ENCODE data around the gene STRAP. TPM values are rescaled to one million over a fixed set of nuclear protein-coding genes. Genes with fewer than 3 reads are reported as not detected.

Gene STRAP
- total and polyA plus RNA-seq, 2 of the 13 experiments (the other 11 are each of a cell fraction or from before 2014, with no cell fraction given), result 66.9 to 118 TPM

DNA sequence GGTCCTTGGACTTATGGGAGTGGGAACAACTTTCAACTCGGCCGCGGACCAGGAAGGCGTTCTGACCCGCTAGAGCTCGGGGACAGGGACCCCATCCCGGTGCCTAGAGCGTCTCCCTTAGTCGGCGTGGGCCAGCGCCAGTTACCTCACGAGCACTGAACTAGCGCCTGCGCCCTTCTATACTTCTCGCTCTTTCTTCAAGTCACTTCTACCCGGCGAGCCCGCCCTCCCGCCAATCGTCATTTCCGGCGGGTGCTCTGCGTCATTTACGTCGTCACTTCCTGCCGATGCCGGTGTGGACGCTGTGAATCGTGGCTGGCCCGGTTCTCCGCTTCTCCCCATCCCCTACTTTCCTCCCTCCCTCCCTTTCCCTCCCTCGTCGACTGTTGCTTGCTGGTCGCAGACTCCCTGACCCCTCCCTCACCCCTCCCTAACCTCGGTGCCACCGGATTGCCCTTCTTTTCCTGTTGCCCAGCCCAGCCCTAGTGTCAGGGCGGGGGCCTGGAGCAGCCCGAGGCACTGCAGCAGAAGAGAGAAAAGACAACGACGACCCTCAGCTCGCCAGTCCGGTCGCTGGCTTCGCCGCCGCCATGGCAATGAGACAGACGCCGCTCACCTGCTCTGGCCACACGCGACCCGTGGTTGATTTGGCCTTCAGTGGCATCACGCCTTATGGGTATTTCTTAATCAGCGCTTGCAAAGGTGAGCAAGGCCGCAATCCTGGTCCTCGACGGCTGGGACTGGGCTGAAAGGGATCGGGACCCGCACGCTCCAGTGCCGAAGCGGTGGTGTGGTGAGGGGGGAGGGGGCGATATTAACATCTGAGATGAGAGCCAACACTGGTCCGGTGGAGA lies at the start of gene STRAP (continued):
- TF ChIP-seq ZNF609 (CRISPR knock-in tag; IDR thresholded peaks at IDR 0.05; ENCODE audit: borderline replicate concordance), result peak; percentile 55
- 0 out of 2 replicates have a peak, but pooled peaks have one; percentile 55 for TF ChIP-seq ZNF737 (CRISPR knock-in tag; IDR thresholded peaks at IDR 0.05; ENCODE audit: borderline replicate concordance)
- no peak for TF ChIP-seq ZNF33B (CRISPR knock-in tag; IDR thresholded peaks at IDR 0.05)
- peak; percentile 89; the same call in 1 of the 2 replicates for TF ChIP-seq ZNF766 (CRISPR knock-in tag; IDR thresholded peaks at IDR 0.05; ENCODE audit: borderline replicate concordance)
- no peak for TF ChIP-seq NR3C1 (CRISPR knock-in tag; IDR thresholded peaks at IDR 0.05)
- TF ChIP-seq ZNF329 (CRISPR knock-in tag; IDR thresholded peaks at IDR 0.05; ENCODE audit: low read depth), result peak; percentile 63; the same call in 1 of the 2 replicates
- no peak; the same call in 1 of the 2 replicates for TF ChIP-seq SATB2 (CRISPR knock-in tag; IDR thresholded peaks at IDR 0.05)
- TF ChIP-seq ZMYM4 (CRISPR knock-in tag; IDR thresholded peaks at IDR 0.05), result peak; percentile 94
- peak; percentile 80; the same call in 1 of the 2 replicates for TF ChIP-seq ZNF710 (CRISPR knock-in tag; IDR thresholded peaks at IDR 0.05; ENCODE audit: borderline replicate concordance)
- TF ChIP-seq ATF7-NPFF (CRISPR knock-in tag; IDR thresholded peaks at IDR 0.05; ENCODE audit: low read depth), result peak; percentile 60
- TF ChIP-seq NFE2L1 (CRISPR knock-in tag; IDR thresholded peaks at IDR 0.05; ENCODE audit: borderline replicate concordance), result no peak
- peak; percentile 87; the same call in 1 of the 2 replicates for TF ChIP-seq ZNF556 (CRISPR knock-in tag; IDR thresholded peaks at IDR 0.05; ENCODE audit: borderline replicate concordance)
- peak; percentile 88 for TF ChIP-seq ZNF546 (CRISPR knock-in tag; conservative IDR thresholded peaks at IDR 0.05)
- TF ChIP-seq KMT2B (CRISPR knock-in tag; IDR thresholded peaks at IDR 0.05), result peak; percentile 96
- peak; percentile 42; the same call in 1 of the 2 replicates for TF ChIP-seq ZNF12 (CRISPR knock-in tag; IDR thresholded peaks at IDR 0.05)
- no peak; the same call in 1 of the 2 replicates for TF ChIP-seq BCL6 (CRISPR knock-in tag; IDR thresholded peaks at IDR 0.05)
- TF ChIP-seq RXRA (CRISPR knock-in tag; IDR thresholded peaks at IDR 0.05), result peak; percentile 37; the same call in 1 of the 2 replicates
- TF ChIP-seq ZMAT3 (CRISPR knock-in tag; conservative IDR thresholded peaks at IDR 0.05), result no peak
- peak; percentile 61 for TF ChIP-seq ZNF143 (CRISPR knock-in tag; IDR thresholded peaks at IDR 0.05)
- peak; percentile 86 for TF ChIP-seq SALL2 (CRISPR knock-in tag; IDR thresholded peaks at IDR 0.05)
- peak; percentile 55; the same call in 1 of the 2 replicates for TF ChIP-seq ZFP37 (CRISPR knock-in tag; IDR thresholded peaks at IDR 0.05; ENCODE audit: borderline replicate concordance)
- TF ChIP-seq ZNF232 (CRISPR knock-in tag; IDR thresholded peaks at IDR 0.05; ENCODE audit: borderline replicate concordance), result 0 out of 2 replicates have a peak, but pooled peaks have one; percentile 72
- peak; percentile 78; the same call in 1 of the 2 replicates for TF ChIP-seq PRMT3 (CRISPR knock-in tag; IDR thresholded peaks at IDR 0.05; ENCODE audit: borderline replicate concordance, low read depth)

Measured in HepG2 (cell line).